RCC 7860 (cell line): ENCODE results near the gene PTPRN2.
A peak's percentile ranks its signal among the peaks of the same experiment; 100 is the strongest.

Experiments used
- DNase-seq: peaks from one replicate; pipeline ENCODE4 v3.0.0-alpha.2; 2015; ENCODE audit warnings: low spot score
- FAIRE-seq: peaks from 2 replicates; lab custom pipeline; 2012; peaks lifted over from hg19 to GRCh38; lab: Jason Lieb, UNC

The PTPRN2 gene

GRCh38 chr7:158495786-158496185 is 91.8 kb downstream of the PTPRN2 start:
- DNase-seq (peak; percentile 39), FAIRE-seq (no peak)

GRCh38 chr7:158495216-158495615 is 92.4 kb downstream of the PTPRN2 start:
- no peak for FAIRE-seq
- DNase-seq = no peak

GRCh38 chr7:158494643-158495042 is 93.0 kb downstream of the PTPRN2 start:
- no peak for FAIRE-seq
- no peak for DNase-seq

DNA sequence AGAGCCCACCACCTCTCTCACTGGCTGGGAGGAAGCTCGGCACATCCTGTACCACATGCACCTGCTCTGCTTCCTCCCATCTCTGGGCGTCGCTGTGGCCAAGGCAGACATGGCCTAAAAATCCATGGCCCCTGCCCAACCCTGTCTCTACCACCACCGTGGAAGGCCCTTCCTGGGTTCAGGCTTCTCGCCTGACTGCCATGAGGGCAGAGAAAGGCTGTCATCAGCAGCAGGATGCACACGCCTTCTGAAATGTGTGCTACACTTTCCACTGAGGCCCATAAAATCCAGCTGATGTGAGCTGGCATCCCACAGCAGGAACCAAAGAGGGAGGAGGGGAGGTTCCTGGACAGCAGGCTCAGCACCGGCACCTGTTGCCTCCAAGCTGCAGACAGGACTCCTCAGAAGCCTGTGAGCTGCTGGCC is 93.4 kb downstream of the PTPRN2 start:
- no peak for FAIRE-seq
- DNase-seq = no peak

DNA sequence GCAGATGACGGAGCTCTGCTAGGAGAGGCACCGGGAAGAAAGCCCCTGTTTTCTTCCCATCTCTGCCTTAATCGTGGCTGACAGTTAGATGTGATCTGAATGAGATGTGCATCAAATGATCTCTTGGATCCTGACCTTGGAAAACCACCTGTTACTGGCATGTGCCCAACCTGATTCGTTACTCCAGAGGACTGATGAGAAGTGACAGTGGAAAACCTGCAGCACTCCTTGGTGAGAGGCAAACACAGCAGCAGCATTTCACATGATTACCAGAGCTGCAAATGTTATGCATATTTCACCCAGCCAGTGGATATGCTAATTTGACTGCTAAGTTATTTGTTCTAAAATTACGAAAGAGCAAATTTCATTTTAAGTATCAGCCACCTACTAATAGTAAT is 95.3 kb downstream of the PTPRN2 start:
- FAIRE-seq (no peak), DNase-seq (no peak)

GRCh38 chr7:158491094-158491493 is 96.5 kb downstream of the PTPRN2 start:
- no peak for FAIRE-seq
- no peak for DNase-seq

DNA sequence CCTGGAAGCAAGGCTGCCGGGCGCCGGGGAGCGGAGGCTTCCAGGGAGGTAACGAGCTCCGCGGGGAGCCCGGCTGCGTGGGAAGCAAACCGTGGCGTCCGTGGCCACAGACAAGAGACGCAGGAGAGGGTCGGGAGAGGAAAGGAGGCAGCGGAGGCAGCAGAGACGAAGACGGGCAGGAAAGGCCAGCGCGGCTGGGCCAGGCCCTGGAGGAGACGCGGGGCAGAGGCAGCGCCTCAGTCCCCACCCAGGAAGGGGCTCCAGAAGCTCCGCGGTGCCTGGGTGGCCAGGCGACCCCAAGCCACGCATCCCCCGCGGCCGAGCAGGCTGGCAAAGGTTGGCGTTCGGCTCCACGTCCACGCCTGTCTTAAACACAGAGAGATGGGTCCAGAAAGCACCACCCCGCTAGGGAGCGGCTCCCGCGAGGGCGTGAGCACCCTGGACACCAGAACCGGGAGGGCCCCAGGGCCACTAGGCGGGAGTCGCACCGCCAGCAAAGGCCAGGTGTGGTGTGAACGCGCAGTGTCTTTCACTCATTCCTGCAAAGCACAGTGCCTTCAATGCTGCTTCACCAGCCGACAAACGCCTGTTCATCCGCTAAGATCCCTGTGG is 97.3 kb downstream of the PTPRN2 start:
- DNase-seq = no peak
- FAIRE-seq = no peak

DNA sequence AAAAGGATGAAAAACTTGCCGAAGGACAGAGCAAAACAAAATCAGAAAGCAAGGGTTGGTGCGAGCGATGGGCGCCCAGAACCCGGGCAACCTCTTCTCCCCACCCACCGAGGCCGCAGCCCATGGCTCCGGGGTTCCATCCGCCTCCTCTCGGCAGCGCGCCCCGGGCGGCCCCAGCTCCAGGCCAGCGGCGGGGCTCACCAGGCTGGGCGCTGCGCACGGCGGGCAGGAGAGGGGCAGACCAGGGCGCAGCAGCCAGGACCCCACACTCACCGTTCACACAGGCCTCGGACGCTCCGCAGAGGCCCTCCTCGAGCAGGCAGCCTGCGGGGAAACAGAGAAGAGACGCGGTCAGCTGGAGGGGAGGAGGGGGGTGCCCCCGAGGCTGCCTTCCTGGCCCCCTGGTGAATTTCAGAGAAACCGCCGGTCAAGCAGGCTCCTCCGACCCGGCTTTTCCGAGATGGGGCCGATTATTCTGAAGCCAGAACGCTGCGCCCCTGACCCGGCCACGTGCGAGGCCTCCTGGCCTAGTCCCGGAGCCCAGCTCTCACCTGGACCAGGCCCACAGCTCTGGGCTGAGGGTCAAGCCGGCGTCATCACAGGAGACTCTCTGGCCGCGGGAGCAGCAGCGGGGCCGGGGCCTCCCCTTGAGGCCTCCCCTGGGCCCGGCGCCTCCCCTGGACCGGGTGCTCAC is 98.0 kb downstream of the PTPRN2 start:
- DNase-seq (no peak), FAIRE-seq (no peak)

- FAIRE-seq (no peak), DNase-seq (no peak)
Observed at GRCh38 chr7:158488181-158488971, 99.2 kb downstream of the PTPRN2 start.

DNA sequence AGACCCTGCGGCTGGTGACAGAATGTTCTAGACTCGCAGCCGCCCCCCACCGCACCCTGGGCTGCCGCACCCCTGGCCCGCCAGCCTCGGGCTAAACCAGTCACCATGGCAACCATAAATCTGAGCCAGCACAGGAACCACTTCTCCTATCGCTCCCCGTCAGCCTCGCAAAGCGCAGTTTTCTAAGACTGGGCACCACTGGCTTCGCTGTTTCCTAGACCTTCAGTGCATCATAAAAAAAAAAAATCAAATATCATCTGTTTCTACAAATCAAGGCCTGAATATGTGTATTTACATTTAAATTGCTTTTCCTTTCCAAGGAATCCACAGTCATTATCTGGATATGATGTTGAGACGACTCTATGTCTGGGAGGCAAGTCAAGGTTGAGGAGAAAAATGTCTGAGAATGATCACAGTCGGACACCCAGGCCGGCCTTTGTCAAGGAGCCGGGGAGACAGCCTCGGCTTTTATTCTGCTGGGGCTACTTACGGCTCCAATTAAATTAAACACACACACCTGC is 99.9 kb downstream of the PTPRN2 start:
- FAIRE-seq (no peak), DNase-seq (no peak)

DNA sequence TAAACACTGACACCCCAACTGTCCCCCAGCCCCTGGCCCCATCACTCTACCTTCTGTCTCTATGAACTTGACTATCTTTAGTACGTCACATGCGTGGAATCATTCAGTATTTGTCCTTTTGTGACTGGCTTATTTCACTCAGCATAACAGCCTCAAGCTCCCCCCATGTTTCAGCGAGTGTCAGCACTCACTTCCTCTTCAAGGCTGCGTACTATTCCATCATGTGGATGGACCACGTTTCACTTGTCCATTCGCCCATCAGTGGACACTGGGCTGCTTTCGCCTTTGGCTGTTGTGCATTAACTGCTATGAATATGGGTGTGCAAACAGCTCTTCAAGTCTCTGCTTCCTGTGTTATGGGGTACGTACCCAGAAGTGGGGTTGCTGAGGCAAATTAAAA is 100.7 kb downstream of the PTPRN2 start:
- DNase-seq (no peak), FAIRE-seq (no peak)

GRCh38 chr7:158484801-158485531 is 102.7 kb downstream of the PTPRN2 start:
- FAIRE-seq (no peak), DNase-seq (no peak)

DNA sequence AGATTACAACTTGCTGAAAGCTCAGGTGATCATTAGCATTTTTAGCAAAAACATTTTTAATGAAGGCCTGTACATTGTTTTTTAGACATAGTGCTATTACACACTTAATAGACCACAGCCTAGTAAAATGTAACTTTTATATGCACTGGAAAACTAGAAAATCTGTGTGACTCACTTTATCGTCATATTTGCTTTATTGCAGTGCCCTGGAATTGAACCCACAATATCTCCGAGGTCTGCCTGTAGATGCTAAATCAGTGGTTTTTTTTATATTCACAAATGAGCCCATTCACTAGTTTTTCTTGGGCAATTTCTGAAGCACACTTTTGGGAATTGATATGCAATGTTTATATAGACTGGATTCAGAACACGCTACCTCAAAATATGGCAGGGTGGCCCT is 105.1 kb downstream of the PTPRN2 start:
- DNase-seq (no peak), FAIRE-seq (no peak)

GRCh38 chr7:158479664-158480025 is 108.0 kb downstream of the PTPRN2 start:
- FAIRE-seq = no peak
- no peak for DNase-seq

- DNase-seq = no peak
Observed at GRCh38 chr7:158479021-158479663, 108.5 kb downstream of the PTPRN2 start.

GRCh38 chr7:158477866-158478265 is 109.8 kb downstream of the PTPRN2 start:
- no peak for DNase-seq
- FAIRE-seq = no peak

More at GRCh38 chr7:158479021-158479663, 108.5 kb downstream of the PTPRN2 start:
- FAIRE-seq = no peak

DNA sequence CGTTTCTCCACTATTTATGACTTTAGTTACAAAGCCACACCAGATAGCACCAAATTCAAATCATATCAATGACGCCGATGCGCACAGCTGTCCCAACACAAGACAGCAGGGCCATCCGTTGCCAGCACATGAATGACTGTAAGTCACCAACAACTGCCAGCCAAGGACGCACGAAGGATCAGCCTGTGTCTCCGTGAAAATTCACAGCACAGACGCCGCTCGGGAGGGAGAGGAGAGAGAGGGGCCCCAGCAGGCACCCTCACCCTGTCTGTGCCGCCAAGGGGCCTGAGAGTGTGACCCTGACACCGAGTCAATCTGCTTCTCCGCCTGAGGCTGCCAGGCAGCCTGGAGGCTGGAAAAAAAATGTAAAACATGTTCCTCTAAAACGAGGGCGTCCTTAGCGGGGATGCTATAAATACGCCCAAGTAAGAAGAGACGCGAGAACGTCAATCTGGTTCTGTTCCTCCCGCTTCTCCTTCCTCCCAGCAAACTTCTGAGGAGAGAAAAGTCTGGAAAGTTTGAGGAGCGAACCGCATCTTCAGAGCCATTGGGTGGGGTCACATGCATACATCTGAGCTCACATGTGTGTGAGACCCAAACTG is 111.2 kb downstream of the PTPRN2 start:
- DNase-seq (no peak), FAIRE-seq (no peak)

- FAIRE-seq = no peak
- no peak for DNase-seq
Observed at GRCh38 chr7:158475679-158476052, 112.0 kb downstream of the PTPRN2 start.

GRCh38 chr7:158475036-158475678 is 112.5 kb downstream of the PTPRN2 start:
- FAIRE-seq (no peak), DNase-seq (no peak)

DNA sequence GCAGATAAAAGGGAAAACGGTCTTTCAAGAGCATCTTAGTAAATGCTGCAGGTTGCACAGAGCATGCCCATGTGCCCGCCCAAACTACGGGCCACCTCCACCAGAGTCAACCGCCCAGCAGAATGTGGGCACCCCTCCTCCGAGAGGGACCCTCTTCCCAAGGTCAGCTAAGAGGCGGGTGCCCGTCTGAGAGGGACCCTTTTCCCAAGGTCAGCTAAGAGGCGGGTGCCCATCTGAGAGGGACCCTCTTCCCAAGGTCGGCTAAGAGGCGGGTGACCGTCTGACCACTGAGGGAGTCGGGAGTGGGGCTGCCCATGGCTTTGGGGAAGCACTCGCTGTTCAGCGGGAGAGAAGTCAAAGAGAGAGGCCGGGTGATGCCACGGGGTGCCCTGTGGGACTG is 113.1 kb downstream of the PTPRN2 start:
- FAIRE-seq = no peak
- DNase-seq = no peak
